ENCODE data around the gene TRMT44. TPM values are rescaled to one million over a fixed set of nuclear protein-coding genes. Genes with fewer than 3 reads are reported as not detected.

The TRMT44 gene
- total and polyA plus RNA-seq, 7 donors = 2.1 to 29.1 (median 14.2) TPM

DNA sequence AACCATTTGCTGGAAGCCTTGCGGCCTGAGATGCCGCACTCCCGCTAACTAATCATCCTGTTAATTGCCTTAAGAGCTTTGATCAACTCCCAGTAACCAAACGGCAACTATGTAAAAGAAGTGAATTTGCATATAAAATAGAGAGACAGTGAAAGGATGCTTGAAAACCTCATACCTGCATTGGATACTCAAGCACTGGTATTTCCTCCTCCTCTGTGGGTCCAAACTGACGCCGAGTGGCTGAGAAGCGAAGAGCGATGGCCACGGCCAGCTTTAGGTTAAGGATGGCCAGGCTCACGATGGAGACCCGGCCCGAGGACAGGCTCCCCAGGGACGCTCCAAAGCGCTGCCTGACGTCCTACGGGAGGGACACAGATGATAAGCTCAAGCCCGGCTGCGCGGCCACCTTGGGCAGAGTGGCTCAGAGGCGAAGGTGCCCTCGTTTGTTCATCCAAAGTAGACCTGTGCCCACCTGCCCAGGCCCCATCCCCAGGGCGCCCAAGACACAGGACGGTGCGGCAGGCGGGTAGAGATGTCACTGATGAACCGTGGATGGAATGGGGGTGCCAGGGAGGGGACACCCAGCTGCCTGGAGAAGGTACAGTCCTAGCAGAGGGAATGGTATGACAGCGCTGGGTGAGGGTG, 43.7 kb upstream of the TRMT44 start:
- WGBS, 2 donors = 95 to 96% methylated on average over 27 of the region's 27 CpGs
- Histone ChIP-seq H3K4me3 (no peak overlapping the region), H3K27ac (no peak overlapping the region), H3K9me3 (no peaks in the 10 kb centered on the region), H3K36me3 (peaks cover 3 to 45% (median 25%) of the 10 kb centered on the region in 4 donors), H3K4me1 (peaks cover 0 to 42% (median 39%) of the 10 kb centered on the region in 4 donors), H3K27me3 (no peaks in the 10 kb centered on the region)
- intact Hi-C loops (cut with DNase I) = no loop called here
- TF ChIP-seq POLR2AphosphoS5 (IDR thresholded peaks at IDR 0.05) (no peak), CTCF (IDR thresholded peaks at IDR 0.05) (no peak), POLR2A (IDR thresholded peaks at IDR 0.05) (no peak), EP300 (IDR thresholded peaks at IDR 0.05) (no peak)
- DNase-seq = no peak

GRCh38 chr4:8398347-8398746, 42.2 kb upstream of the TRMT44 start:
- TF ChIP-seq POLR2A (IDR thresholded peaks at IDR 0.05) = no peak
- no peak for TF ChIP-seq POLR2AphosphoS5 (IDR thresholded peaks at IDR 0.05)
- TF ChIP-seq CTCF (IDR thresholded peaks at IDR 0.05) = no peak
- TF ChIP-seq EP300 (IDR thresholded peaks at IDR 0.05) = no peak
- 89 to 94% methylated on average over 9 of the region's 9 CpGs for WGBS, 2 donors
- Histone ChIP-seq H3K36me3 (peaks cover 3 to 45% (median 25%) of the 10 kb centered on the region in 4 donors), H3K27ac (no peak overlapping the region), H3K4me3 (no peak overlapping the region), H3K9me3 (no peaks in the 10 kb centered on the region), H3K27me3 (no peaks in the 10 kb centered on the region), H3K4me1 (peaks cover 0 to 42% (median 38%) of the 10 kb centered on the region in 4 donors)
- intact Hi-C loops (cut with DNase I) = no loop called here
- no peak for DNase-seq

- no peak for DNase-seq
- intact Hi-C loops (cut with DNase I) = no loop called here
- H3K4me1 ChIP-seq = peaks cover 0 to 34% (median 31%) of the 10 kb centered on the region in 4 donors
- no peaks in the 10 kb centered on the region for H3K27me3 ChIP-seq
- 88 to 95% methylated on average over 15 of the region's 15 CpGs for WGBS, 2 donors
- H3K4me3 ChIP-seq = no peak overlapping the region
- no peak for TF ChIP-seq POLR2AphosphoS5 (IDR thresholded peaks at IDR 0.05)
- no peak for TF ChIP-seq POLR2A (IDR thresholded peaks at IDR 0.05)
- no peak for TF ChIP-seq CTCF (IDR thresholded peaks at IDR 0.05)
- TF ChIP-seq EP300 (IDR thresholded peaks at IDR 0.05) = no peak
- no peaks in the 10 kb centered on the region for H3K9me3 ChIP-seq
- no peak overlapping the region for H3K27ac ChIP-seq
- H3K36me3 ChIP-seq = peaks cover 3 to 53% (median 27%) of the 10 kb centered on the region in 4 donors
Measured at GRCh38 chr4:8399298-8399697, 41.3 kb upstream of the TRMT44 start.

GRCh38 chr4:8400632-8401325, 39.8 kb upstream of the TRMT44 start:
- DNase-seq = no peak
- H3K4me3 ChIP-seq = no peak overlapping the region
- peak overlapping the region in 3 of 4 donors; percentile 75 to 90 (median 76) for H3K27ac ChIP-seq
- no peak for TF ChIP-seq EP300 (IDR thresholded peaks at IDR 0.05)
- TF ChIP-seq CTCF (IDR thresholded peaks at IDR 0.05) = no peak
- TF ChIP-seq POLR2AphosphoS5 (IDR thresholded peaks at IDR 0.05) = no peak
- TF ChIP-seq POLR2A (IDR thresholded peaks at IDR 0.05) = no peak
- WGBS, 2 donors = 89 to 95% methylated on average over 13 of the region's 13 CpGs
- peaks cover 0 to 27% (median 23%) of the 10 kb centered on the region in 4 donors for H3K4me1 ChIP-seq
- H3K9me3 ChIP-seq = no peaks in the 10 kb centered on the region
- intact Hi-C loops (cut with DNase I) = loop anchor here (10.0 kb wide), 1 partner anchor 246 kb away; the partner anchor contains the start of gene ABLIM2
- H3K36me3 ChIP-seq = peaks cover 5 to 63% (median 37%) of the 10 kb centered on the region in 4 donors
- no peaks in the 10 kb centered on the region for H3K27me3 ChIP-seq
